C4-2B (cell line): Measurements from ENCODE around the gene ZNF195.
A peak's percentile ranks its signal among the peaks of the same experiment; 100 is the strongest.

Experiments used
- ZFX ChIP-seq: fragments of 450-650 bp; IDR thresholded peaks from 2 replicates; pipeline ENCODE4 v1.6.1; 2017
- TF ChIP-seq, protein P1 (sequence below): fragments of 450-650 bp; conservative IDR thresholded peaks from 2 replicates; pipeline ENCODE4 v1.5.1; 2017; ENCODE audit warnings: mild to moderate bottlenecking

DNA sequence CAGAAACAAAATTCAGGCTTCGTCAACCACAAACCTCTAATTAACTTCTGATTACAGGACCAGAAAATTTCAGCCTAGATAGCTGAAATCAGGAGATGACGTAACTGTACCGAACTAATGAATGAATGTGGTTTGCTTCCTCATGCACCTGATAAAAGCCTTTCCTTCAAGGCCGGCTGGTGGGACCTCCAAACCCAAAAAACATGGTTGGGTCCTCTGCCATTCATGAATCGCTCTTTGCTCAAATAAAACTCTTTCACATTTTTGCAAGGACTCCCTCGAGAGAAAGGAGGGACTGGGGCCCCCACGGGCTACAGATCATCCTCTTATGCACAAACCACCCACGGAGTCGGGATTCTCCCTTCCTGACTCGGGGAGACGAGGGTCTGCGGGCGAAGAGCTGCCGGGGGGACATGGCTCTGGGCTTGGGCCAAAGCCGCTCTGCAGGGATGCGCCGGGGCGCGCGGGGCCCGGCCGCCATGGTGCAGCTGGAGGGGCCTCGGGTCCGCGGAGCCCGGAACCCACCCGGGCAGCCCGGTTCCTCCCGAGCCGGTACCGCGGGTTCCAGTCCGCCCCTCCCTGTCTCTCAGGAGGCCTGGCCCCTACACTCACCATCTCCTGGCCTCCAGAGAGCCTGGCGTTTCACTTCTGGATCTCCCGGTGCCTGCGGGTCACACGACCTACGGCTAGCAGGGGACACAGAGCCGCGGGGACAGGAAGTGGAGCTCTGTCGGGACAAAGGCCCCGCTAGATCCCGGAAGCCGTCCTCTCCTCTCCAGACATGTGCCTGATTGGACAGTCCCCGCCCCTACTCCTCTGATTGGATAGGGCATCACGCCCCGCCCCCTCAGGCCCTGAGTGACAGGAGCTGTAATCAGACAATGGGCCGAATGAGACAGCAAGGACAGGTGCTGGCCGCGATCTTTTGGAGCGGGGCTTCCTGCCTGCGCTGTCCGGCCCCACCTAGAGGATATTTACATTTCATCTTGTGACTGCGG, at the start of gene ZNF195:
- TF ChIP-seq, protein P1, sequence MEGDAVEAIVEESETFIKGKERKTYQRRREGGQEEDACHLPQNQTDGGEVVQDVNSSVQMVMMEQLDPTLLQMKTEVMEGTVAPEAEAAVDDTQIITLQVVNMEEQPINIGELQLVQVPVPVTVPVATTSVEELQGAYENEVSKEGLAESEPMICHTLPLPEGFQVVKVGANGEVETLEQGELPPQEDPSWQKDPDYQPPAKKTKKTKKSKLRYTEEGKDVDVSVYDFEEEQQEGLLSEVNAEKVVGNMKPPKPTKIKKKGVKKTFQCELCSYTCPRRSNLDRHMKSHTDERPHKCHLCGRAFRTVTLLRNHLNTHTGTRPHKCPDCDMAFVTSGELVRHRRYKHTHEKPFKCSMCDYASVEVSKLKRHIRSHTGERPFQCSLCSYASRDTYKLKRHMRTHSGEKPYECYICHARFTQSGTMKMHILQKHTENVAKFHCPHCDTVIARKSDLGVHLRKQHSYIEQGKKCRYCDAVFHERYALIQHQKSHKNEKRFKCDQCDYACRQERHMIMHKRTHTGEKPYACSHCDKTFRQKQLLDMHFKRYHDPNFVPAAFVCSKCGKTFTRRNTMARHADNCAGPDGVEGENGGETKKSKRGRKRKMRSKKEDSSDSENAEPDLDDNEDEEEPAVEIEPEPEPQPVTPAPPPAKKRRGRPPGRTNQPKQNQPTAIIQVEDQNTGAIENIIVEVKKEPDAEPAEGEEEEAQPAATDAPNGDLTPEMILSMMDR: no peak
- peak; percentile 95 for TF ChIP-seq ZFX
